Motor neuron (in vitro differentiated cells): ENCODE measurements around the gene TDRD9. TPM values are rescaled to one million over a fixed set of nuclear protein-coding genes. Genes with fewer than 3 reads are reported as not detected.

Experiments
- ATAC-seq, 8 experiments: fragments of 200-7000 bp; cut with Tn5 transposase; replicated peaks in 6 of 8; 2 replicates each; pipeline ENCODE4 v1.8.0; 2021; ENCODE audit warnings: mild to moderate bottlenecking in 8 of 8, moderate library complexity in 8 of 8
- H3K27ac ChIP-seq, 2 donors: fragments of 250-450 bp; sonication (Bioruptor Pico); 2 replicates each; pipeline ENCODE4 v1.9.0; 2021; ENCODE audit warnings: antibody characterized with exemption in 2 of 2, mild to moderate bottlenecking in 2 of 2, moderate library complexity in 1 of 2
- H3K4me1 ChIP-seq, 2 donors: fragments of 250-450 bp; sonication (Bioruptor Pico); replicated peaks in 1 of 2; 2 replicates each; pipeline ENCODE4 v1.6.1; 2021; ENCODE audit warnings: antibody characterized with exemption in 2 of 2, mild to moderate bottlenecking in 2 of 2, moderate library complexity in 1 of 2
- H3K4me3 ChIP-seq, 5 donors: fragments of 250-450 bp; sonication (Bioruptor Pico); 2 replicates each; pipeline ENCODE4 v1.9.0; 2021; ENCODE audit warnings: antibody characterized with exemption in 5 of 5, mild to moderate bottlenecking in 5 of 5, moderate library complexity in 4 of 5
- WGBS, 10 experiments: fragments of 450-650 bp; shearing (Covaris generic); methylation state at CpG; one replicate each; pipeline ENCODE4 v1.0.0; 2022; 5-methylcytosine and 5-hydroxymethylcytosine counted together
- in situ Hi-C, 9 experiments: fragments of 400-800 bp; cut with MboI; loops; one replicate each; pipeline ENCODE4 v1.15.0; 2021; ENCODE audit warnings: low sequenced_read_pairs in 9 of 9, low pct_unique_long_range_greater_than_20kb in 2 of 9; ENCODE audit not compliant: unreplicated experiment in 9 of 9
- total RNA-seq, 8 experiments: library from RNA; unstranded; fragments of 300-600 nt; gene quantifications; 2 replicates each; pipeline versions ENCODE4 v1.2.3 to v1.2.4, GENCODE V29; 2022

The TDRD9 gene
- total RNA-seq, 8 experiments from 2014 or later = 0.33 TPM; not detected in 7

DNA sequence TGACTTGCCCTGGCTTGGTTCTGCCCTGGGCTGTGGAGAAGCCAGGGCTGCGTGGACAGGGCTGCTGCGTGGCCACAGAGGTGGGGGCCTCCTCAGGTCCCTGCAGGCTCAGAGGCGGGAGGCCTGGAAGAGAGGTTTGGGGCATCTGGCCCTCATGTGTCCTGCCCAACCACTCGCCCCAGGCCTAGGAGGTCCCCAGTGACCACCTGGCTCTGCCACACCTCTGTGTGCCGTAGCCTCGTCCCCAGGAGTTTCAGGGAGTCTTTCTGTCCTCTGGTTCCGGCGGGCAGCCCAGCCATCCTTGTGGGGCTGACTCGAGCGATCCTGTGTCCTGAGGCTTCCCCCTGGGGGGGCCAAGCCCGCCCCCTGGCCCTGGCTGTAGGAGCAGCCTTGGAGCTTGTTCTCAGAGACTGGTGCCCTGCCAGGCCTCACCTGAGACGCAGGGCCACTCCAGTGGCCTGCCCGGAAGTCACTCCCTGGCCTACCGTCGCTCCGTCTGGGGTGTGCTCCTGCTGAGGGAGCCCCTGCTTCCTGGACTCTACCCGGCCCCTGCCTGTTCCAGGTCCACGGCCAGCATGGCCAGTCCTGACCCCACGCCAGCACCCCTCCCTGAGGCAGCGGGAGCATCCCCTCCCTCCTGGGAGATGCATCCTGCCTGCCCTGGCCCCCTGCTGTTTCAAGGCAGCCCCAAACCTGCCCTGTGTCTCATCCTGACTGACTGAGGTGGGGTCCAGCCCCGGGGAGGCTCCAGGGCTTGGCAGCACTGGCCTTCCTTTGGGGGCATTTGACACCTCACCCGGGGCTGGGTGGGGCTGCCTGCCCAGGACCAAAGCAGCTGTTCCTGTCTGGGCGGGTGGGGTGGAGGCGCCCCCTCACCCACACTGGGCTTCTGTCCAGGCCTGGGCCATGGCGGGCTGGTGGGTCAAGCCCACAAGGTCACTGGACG is 171.1 kb downstream of the TDRD9 start:
- in situ Hi-C loops = loop anchor here in 2 of 9 experiments (25.0 kb wide), 1 partner anchor 538 kb away; no protein-coding TSS in a partner anchor
- H3K4me1 ChIP-seq = peaks cover 7 to 17% of the 10 kb centered on the region in 2 donors
- no peak overlapping the region for H3K27ac ChIP-seq
- H3K4me3 ChIP-seq = no peak overlapping the region
- ATAC-seq = no peak
- WGBS, 10 experiments = 80% methylated on average over 1 of the region's 26 CpGs; no CpG with 5 or more reads in 9 of the 10 experiments

DNA sequence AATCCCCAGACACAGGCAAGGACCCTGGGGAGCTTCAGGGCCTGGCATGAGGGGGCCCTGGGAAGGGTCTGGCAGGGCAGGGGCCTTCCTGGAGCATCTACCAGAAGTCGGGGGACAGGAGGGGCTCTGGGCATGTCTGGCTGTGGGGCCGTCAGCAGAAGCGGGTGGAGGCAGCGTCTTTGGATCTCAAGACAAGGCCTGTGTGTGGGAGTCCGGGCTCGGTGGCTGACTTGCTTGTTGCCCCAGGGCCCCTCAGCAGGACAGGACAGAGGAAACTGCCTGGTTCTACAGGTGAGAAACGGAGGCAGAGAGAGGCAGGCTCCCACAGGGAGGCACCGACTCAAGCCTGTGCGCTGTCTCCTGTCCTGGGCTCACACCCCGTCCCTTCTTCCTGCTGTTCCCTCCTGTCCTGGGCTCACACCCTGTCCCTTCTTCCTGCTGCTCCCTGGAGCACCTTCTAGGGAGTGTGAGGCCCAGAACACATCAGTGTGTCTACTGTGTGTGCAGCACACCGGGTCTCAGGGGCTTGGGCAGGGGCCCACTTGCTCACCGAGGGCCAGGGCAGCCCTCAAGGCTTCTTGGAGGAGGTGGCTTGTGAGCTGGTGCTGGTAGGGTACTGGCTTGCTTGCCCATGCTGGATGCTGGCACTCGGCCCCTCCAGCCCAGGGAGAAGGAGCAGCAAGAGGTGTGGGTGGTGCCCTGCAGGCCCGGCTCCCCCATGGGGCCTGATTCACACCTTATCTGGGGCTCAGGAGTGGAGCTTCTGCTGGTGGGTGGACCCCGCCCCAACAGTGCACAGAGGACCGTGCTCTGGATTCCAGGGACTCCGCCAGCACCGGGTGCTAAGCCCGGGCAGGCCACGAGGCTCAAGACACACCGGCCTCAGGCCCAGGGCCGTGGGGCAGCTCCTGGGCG is 172.2 kb downstream of the TDRD9 start:
- no peak overlapping the region for H3K4me3 ChIP-seq
- in situ Hi-C loops = no loop called here
- peaks cover 6 to 13% of the 10 kb centered on the region in 2 donors for H3K4me1 ChIP-seq
- no peak for ATAC-seq
- 50 to 89% (median 76%) methylated on average over 2 to 3 of the region's 23 CpGs; no CpG with 5 or more reads in 6 of the 10 experiments for WGBS, 10 experiments
- no peak overlapping the region for H3K27ac ChIP-seq

DNA sequence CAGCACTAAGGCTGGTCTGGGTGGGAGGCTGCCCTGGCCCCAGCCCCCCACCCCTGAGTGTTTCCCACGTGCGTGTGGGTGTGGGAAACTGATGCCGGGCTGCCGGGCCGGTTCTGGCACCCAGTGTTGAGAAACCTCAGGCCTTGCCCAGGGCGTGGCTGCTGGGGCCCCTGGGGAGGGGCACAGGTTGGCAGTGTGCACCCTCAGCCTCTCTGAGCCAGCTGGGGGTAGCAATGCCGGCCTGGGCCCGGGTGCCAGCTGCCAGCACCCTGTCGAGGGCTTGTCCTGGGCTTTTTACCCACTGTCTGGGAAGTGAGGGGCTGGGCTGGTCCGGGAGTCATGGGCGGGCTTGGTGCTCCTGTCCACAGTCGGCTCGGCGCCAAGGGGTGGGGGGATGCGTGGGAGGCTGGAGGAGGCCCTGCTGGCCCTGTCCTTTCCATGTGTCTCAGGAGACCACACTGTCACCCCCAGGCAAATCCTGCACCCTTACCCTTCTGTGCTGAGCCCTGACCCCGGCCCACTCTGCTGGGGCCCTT is 172.9 kb downstream of the TDRD9 start:
- peaks cover 6 to 13% of the 10 kb centered on the region in 2 donors for H3K4me1 ChIP-seq
- ATAC-seq = no peak
- WGBS, 10 experiments = 91 to 100% methylated on average over 1 to 4 of the region's 16 CpGs; no CpG with 5 or more reads in 8 of the 10 experiments
- H3K27ac ChIP-seq = no peak overlapping the region
- no peak overlapping the region for H3K4me3 ChIP-seq
- in situ Hi-C loops = no loop called here

DNA sequence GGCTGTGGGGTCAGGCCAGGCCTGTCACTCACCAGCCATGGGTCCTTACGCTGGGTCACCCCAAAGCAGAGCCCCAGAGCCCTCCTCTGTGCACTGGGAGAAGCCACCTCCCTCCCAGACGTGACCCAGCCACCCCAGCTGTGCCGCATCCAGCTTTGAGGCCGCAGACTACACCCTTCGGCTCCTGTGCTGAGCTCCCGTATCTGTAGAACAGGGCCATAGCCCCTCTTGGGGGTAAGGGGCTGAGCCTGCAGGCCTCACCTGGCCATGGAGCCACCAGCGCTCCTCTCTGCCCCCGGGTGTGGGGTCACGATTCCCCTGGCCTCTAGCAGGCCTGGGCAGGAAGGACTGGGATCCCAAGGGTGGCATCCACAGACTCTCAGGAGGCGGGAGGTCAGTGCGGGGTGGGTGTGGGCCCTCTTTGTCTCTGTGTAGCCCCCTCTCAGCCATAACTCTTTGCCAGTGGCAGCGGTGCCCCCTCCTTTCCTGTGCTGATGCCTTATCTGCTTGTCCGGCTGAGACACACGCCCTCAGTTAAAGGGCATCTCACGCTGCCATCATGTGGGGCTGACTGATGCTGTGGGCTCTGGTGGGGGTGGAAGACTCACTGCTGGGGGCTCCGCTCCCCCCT is 173.5 kb downstream of the TDRD9 start:
- ATAC-seq = no peak
- in situ Hi-C loops = no loop called here

More for the DNA sequence above, 173.5 kb downstream of the TDRD9 start:
- H3K4me1 ChIP-seq = peaks cover 6 to 13% of the 10 kb centered on the region in 2 donors
- WGBS, 10 experiments = 20 to 82% (median 50%) methylated on average over 1 to 5 of the region's 16 CpGs; no CpG with 5 or more reads in 6 of the 10 experiments
- no peak overlapping the region for H3K4me3 ChIP-seq
- no peak overlapping the region for H3K27ac ChIP-seq

Other genes starting within 250 kb of the TDRD9 start
- gene XRCC3, start 213.0 kb upstream of the TDRD9 start, total RNA-seq = 10 to 100 TPM in 3 of 8 experiments, 1 to 10 TPM in 5; 5.5 to 31.2 (median 7.5) TPM
- 10 to 100 TPM; 18.3 to 41.8 (median 29.6) TPM for gene ZFYVE21, start 212.6 kb upstream of the TDRD9 start, total RNA-seq
- 10 to 100 TPM in 1 of 8 experiments, 1 to 10 TPM in 7; 3.0 to 10.6 (median 8.6) TPM for gene PPP1R13B, start 80.9 kb upstream of the TDRD9 start, total RNA-seq
- gene RD3L, start 14.1 kb downstream of the TDRD9 start, total RNA-seq = under 1 TPM in 1 of 8 experiments, not detected in 7; 0.21 TPM
- 1 to 10 TPM in 1 of 8 experiments, under 1 TPM in 6, not detected in 1; 0.05 to 1.1 (median 0.25) TPM for gene ASPG, start 157.2 kb downstream of the TDRD9 start, total RNA-seq
- gene KIF26A, start 210.1 kb downstream of the TDRD9 start, total RNA-seq = 10 to 100 TPM in 4 of 8 experiments, 1 to 10 TPM in 1, under 1 TPM in 3; 0.20 to 14.2 (median 8.2) TPM